HepG2 (cell line): Measurements from ENCODE around the gene MRRF. TPM values are rescaled to one million over a fixed set of nuclear protein-coding genes. Genes with fewer than 3 reads are reported as not detected.

Experiments
- ASH2L ChIP-seq: fragments of 300-600, 200-600 bp; sonication (generic); IDR thresholded peaks from 2 replicates; pipeline ENCODE4 v1.7.0; 2017; ENCODE audit warnings: low read depth, mild to moderate bottlenecking, moderate library complexity, mixed read lengths, low read length; ENCODE audit not compliant: insufficient read length
- ATF1 ChIP-seq: IDR thresholded peaks from 2 replicates; pipeline ENCODE4 v1.6.1; 2016; ENCODE audit warnings: mild to moderate bottlenecking, control low read depth
- BHLHE40 ChIP-seq: IDR thresholded peaks from 2 replicates; pipeline ENCODE4 v1.6.1; 2011; ENCODE audit warnings: low read length, improper control_type of control experiment
- CREB1 ChIP-seq, 2 experiments: fragments of 450-650 bp in 1 of 2; IDR thresholded peaks; 2 replicates each; pipeline ENCODE4 v1.6.1; 2016 to 2017; ENCODE audit warnings: control low read depth in 1 of 2, mild to moderate bottlenecking in 1 of 2, missing compliant biosample characterization in 1 of 2, missing genetic modification characterization in 1 of 2
- CREM ChIP-seq, 2 experiments: sonication (generic) in 1 of 2; formaldehyde crosslinking in 1 of 2; IDR thresholded peaks; 2 replicates each; pipeline versions ENCODE4 v1.4.0 to v1.6.1; 2016 to 2020; ENCODE audit warnings: antibody characterized with exemption in 1 of 2, mild to moderate bottlenecking in 1 of 2, missing genetic modification reagents in 1 of 2
- ELF1 ChIP-seq: sonication (generic); formaldehyde crosslinking; IDR thresholded peaks from 2 replicates; pipeline ENCODE4 v1.4.0; 2020; ENCODE audit warnings: missing genetic modification reagents
- ELF3 ChIP-seq: IDR thresholded peaks from 2 replicates; pipeline ENCODE4 v1.6.1; 2016; ENCODE audit warnings: missing genetic modification reagents, missing compliant biosample characterization
- EP300 ChIP-seq, 3 experiments: sonication (generic) in 1 of 3; formaldehyde crosslinking in 1 of 3; IDR thresholded peaks; 2 replicates each; pipeline versions ENCODE4 v1.5.1 to v1.6.1; 2011 to 2020; ENCODE audit warnings: low read depth in 2 of 3, low read length in 2 of 3, borderline replicate concordance in 1 of 3, improper control_type of control experiment in 1 of 3, mild to moderate bottlenecking in 1 of 3, missing genetic modification reagents in 1 of 3, moderate library complexity in 1 of 3
- GABPB1 ChIP-seq: IDR thresholded peaks from 2 replicates; pipeline ENCODE4 v1.6.1; 2016; ENCODE audit warnings: mild to moderate bottlenecking, missing genetic modification reagents, moderate library complexity, missing compliant biosample characterization
- KAT8 ChIP-seq: IDR thresholded peaks from 2 replicates; pipeline ENCODE4 v1.6.1; 2016; ENCODE audit warnings: missing genetic modification reagents, missing compliant biosample characterization
- KDM5A ChIP-seq: fragments of 200-600 bp; sonication (generic); IDR thresholded peaks from 2 replicates; pipeline ENCODE4 v1.7.0; 2018; ENCODE audit warnings: antibody characterized with exemption, mild to moderate bottlenecking, low read length, borderline replicate concordance
- NFAT5 ChIP-seq: sonication (generic); formaldehyde crosslinking; IDR thresholded peaks from 2 replicates; pipeline ENCODE4 v1.4.0; 2020; ENCODE audit warnings: missing genetic modification reagents
- NFIC ChIP-seq: IDR thresholded peaks from 2 replicates; pipeline ENCODE4 v1.6.1; 2012; ENCODE audit warnings: mild to moderate bottlenecking, low read length, inconsistent platforms
- SAP130 ChIP-seq: IDR thresholded peaks from 2 replicates; pipeline ENCODE4 v1.6.1; 2016; ENCODE audit warnings: low read depth
- SOX13 ChIP-seq, 3 experiments: fragments of 450-650 bp in 1 of 3; sonication (generic) in 1 of 3; formaldehyde crosslinking in 1 of 3; IDR thresholded peaks in 2 of 3; conservative IDR thresholded peaks in 1 of 3; 2 replicates each; pipeline versions ENCODE4 v1.5.0 to v1.6.1; 2016 to 2020; ENCODE audit warnings: antibody characterized with exemption in 1 of 3, mild to moderate bottlenecking in 1 of 3, missing compliant biosample characterization in 1 of 3, missing genetic modification reagents in 1 of 3, moderate library complexity in 1 of 3
- TBX2 ChIP-seq: sonication (generic); formaldehyde crosslinking; IDR thresholded peaks from 2 replicates; pipeline ENCODE4 v1.5.0; 2020; ENCODE audit warnings: missing genetic modification reagents, mild to moderate bottlenecking, borderline replicate concordance
- TGIF2 ChIP-seq: IDR thresholded peaks from 2 replicates; pipeline ENCODE4 v1.6.1; 2016; ENCODE audit warnings: control low read depth, missing compliant biosample characterization
- TMF1 ChIP-seq: sonication (generic); formaldehyde crosslinking; IDR thresholded peaks from 2 replicates; pipeline ENCODE4 v1.8.1; 2022; ENCODE audit warnings: low read depth, missing genetic modification reagents
- ZNF7 ChIP-seq: IDR thresholded peaks from 2 replicates; pipeline ENCODE4 v1.6.1; 2016; ENCODE audit warnings: missing biosample characterization, missing genetic modification reagents
- ZNF781 ChIP-seq: sonication (generic); formaldehyde crosslinking; IDR thresholded peaks from 2 replicates; pipeline ENCODE4 v1.5.1; 2020; ENCODE audit warnings: borderline replicate concordance, mild to moderate bottlenecking, missing genetic modification reagents; ENCODE audit errors: not compliant biosample characterization
- polyA plus RNA-seq, 8 experiments: library from polyadenylated mRNA; depleted of rRNA in 3 of 8; stranded (reverse) in 7 of 8; unstranded in 1 of 8; fragments of >200 nt; fragmentation: Illumina TruSeq in 4 of 8; extraction: Trizol in 4 of 8; gene quantifications; 2 replicates each; pipeline versions ENCODE4 v1.2.1 to v1.2.3, GENCODE V29; 2011 to 2016; ENCODE audit warnings: low read depth in 4 of 8, missing spikeins in 1 of 8, mixed read lengths in 1 of 8; ENCODE audit not compliant: insufficient read depth in 1 of 8
- total RNA-seq, 5 experiments: library from RNA; depleted of rRNA; stranded (reverse); fragments of >200 nt; fragmentation: Illumina TruSeq; extraction: Trizol; gene quantifications; 2 replicates each; pipeline ENCODE4 v1.2.3, GENCODE V29; 2016; ENCODE audit warnings: low read depth in 1 of 5

Gene MRRF
- total and polyA plus RNA-seq, 2 of the 13 experiments (the other 11 are each of a cell fraction or from before 2014, with no cell fraction given) = 37.3 to 44.3 TPM

- TF ChIP-seq CREB1 (IDR thresholded peaks at IDR 0.05) (no peak; the same call in 1 of the 2 replicates), CREB1 (CRISPR knock-in tag; IDR thresholded peaks at IDR 0.05) (peak; percentile 79), TMF1 (CRISPR knock-in tag) (no peak), TBX2 (CRISPR knock-in tag) (no peak), ELF3 (peak; percentile 36; the same call in 1 of the 2 replicates), ASH2L (peak; percentile 44), SOX13 (IDR thresholded peaks at IDR 0.05) (no peak), SOX13 (CRISPR knock-in tag; conservative IDR thresholded peaks at IDR 0.05 in 1 of 2, IDR thresholded peaks at IDR 0.05 in 1 of 2) (peak in 1 of 2 experiments; percentile 37; a peak in 2 of 4 replicates), GABPB1 (CRISPR knock-in tag) (no peak), ATF1 (peak; percentile 6; the same call in 1 of the 2 replicates), EP300 (IDR thresholded peaks at IDR 0.05; ENCODE audit: low read depth in 2 of 2, low read length in 2 of 2) (no peak), EP300 (CRISPR knock-in tag; IDR thresholded peaks at IDR 0.05; ENCODE audit: borderline replicate concordance) (no peak), NFAT5 (no peak), BHLHE40 (peak; percentile 75), CREM (IDR thresholded peaks at IDR 0.05) (peak; percentile 68; the same call in 1 of the 2 replicates), CREM (CRISPR knock-in tag; IDR thresholded peaks at IDR 0.05) (no peak), KAT8 (CRISPR knock-in tag) (peak; percentile 78; the same call in 1 of the 2 replicates), NFIC (peak; percentile 35; the same call in 1 of the 2 replicates), ZNF781 (CRISPR knock-in tag) (no peak), ELF1 (CRISPR knock-in tag) (peak; percentile 78), TGIF2 (CRISPR knock-in tag) (peak; percentile 39; the same call in 1 of the 2 replicates), ZNF7 (CRISPR knock-in tag) (peak; percentile 76), SAP130 (peak; percentile 44; the same call in 1 of the 2 replicates), KDM5A (peak; percentile 78; the same call in 1 of the 2 replicates)
Measured at GRCh38 chr9:122265149-122265915, 650 bp downstream of the MRRF start (continued).
